ENCODE data around the gene RCAN1. TPM values are rescaled to one million over a fixed set of nuclear protein-coding genes. Genes with fewer than 3 reads are reported as not detected.

The RCAN1 gene
- total and polyA plus RNA-seq, 2 of the 8 experiments (the other 6 are each of a cell fraction or from before 2014, with no cell fraction given), result 1.7 to 6.4 TPM

DNA sequence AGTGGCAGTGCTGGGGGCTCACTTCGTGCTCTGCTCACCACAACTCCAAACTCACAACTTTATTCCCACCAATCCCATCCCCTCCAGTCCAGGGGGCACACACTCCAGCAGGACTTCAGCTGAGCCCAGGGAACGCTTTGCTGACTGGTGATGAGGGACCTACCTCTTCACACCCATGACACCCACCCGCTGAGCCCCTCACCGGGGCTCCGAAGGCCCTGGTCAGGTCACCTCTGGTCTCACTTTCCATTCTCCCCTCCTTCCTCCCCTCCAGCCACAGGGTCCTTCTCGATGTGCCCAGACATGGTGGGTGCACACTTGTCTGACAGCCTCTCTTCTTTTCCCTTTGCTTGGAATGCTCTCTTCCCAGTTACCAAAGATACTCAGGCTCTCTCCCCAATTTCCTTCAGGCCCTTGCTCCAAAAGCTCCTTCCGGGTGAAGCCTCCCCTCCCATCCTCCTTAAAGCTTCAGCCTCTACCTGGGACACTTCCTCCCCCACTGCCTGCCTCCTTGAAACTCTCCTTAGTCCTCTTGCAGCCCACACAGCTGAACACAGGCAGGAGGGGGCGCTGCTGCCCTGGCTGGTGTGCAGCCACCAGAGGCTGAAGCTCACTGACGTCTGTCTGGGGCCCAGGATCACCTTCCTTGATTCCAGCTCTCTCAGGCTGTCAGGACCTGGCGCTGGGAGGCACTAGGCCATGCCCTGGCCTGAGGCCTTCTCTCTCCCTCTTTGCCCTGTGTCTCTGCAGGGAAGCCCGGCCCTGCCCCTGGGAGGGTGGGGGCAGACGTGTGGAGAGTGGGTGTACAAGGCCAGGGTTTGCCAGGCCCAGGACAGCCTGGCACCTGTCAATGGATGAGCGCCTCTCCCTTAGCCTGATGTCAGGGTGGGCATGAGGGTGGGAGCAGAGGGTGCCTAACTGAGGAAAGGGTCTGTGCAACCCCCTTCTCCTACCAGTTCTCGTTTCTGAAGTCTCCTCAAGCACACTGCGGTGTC is 104.5 kb downstream of the RCAN1 start (continued):
- peak; percentile 95 to 98 for TF ChIP-seq RAD21 (IDR thresholded peaks at IDR 0.05 in 1 of 2, conservative IDR thresholded peaks at IDR 0.05 in 1 of 2; ENCODE audit: low read depth in 2 of 2, low read length in 2 of 2)
- TF ChIP-seq, protein P1, sequence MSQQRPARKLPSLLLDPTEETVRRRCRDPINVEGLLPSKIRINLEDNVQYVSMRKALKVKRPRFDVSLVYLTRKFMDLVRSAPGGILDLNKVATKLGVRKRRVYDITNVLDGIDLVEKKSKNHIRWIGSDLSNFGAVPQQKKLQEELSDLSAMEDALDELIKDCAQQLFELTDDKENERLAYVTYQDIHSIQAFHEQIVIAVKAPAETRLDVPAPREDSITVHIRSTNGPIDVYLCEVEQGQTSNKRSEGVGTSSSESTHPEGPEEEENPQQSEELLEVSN (IDR thresholded peaks at IDR 0.05), result no peak
- TF ChIP-seq RFX5 (IDR thresholded peaks at IDR 0.05; ENCODE audit: borderline replicate concordance, low read depth, low read length), result no peak
- TF ChIP-seq BRCA1 (IDR thresholded peaks at IDR 0.05; ENCODE audit: low read depth, low read length), result no peak
- no peak for TF ChIP-seq BACH1 (IDR thresholded peaks at IDR 0.05; ENCODE audit: low read length)
- no peak for TF ChIP-seq GTF2F1 (IDR thresholded peaks at IDR 0.05; ENCODE audit: borderline replicate concordance, low read depth, low read length)
- no peak for TF ChIP-seq TCF12 (IDR thresholded peaks at IDR 0.05; ENCODE audit: low read depth, low read length)
- TF ChIP-seq EP300 (IDR thresholded peaks at IDR 0.05; ENCODE audit: borderline replicate concordance in 1 of 2, low read depth in 2 of 2, low read length in 2 of 2), result no peak
- no peak for TF ChIP-seq EGR1 (IDR thresholded peaks at IDR 0.05; ENCODE audit: borderline replicate concordance, low read depth, low read length)
